HG03095 (cell line): ENCODE measurements around the gene CHCHD10.
A peak's percentile ranks its signal among the peaks of the same experiment; 100 is the strongest.

ENCODE experiments used
- ATAC-seq: cut with Tn5 transposase; IDR thresholded peaks from one replicate; pipeline ENCODE4 v1.9.1; 2021; ENCODE audit warnings: moderate library complexity; ENCODE audit not compliant: unreplicated experiment

The CHCHD10 gene

GRCh38 chr22:23787910-23788309 lies 20.1 kb upstream of the CHCHD10 start:
- ATAC-seq: no peak

- ATAC-seq: no peak
These were observed 19.8 kb upstream of the CHCHD10 start for GRCh38 chr22:23787600-23787896.

- ATAC-seq: peak; percentile 45
These were observed 19.2 kb upstream of the CHCHD10 start, which contains the start of gene SMARCB1 for GRCh38 chr22:23786752-23787599. SMARCB1 (plus strand) TSS chr22:23786966; CDS start chr22:23787170, 204 bp downstream.

GRCh38 chr22:23786261-23786710 lies 18.5 kb upstream of the CHCHD10 start:
- ATAC-seq: peak; percentile 2

DNA sequence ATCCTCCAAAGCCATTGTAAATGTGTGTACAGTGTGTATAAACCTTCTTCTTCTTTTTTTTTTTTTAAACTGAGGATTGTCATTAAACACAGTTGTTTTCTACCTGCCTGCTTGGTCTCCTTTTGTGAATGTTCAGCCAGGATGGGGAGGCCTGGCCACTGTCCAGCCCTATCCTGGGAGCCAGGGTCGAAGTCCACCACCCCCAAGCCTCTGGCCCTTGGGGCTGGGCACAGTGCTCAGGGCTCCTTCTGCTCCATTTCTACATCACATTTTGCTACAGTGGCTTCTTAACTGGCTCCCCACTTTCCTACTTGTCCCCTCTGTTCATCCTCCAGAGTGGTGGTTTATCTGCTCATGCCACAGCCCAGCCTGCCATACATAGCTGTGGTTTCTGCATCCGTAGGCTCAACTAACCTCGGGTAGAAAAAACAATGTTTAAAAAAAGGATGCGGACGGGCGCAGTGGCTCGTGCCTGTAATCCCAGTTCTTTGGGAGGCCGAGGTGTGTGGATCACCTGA lies 16.5 kb upstream of the CHCHD10 start:
- no peak for ATAC-seq

DNA sequence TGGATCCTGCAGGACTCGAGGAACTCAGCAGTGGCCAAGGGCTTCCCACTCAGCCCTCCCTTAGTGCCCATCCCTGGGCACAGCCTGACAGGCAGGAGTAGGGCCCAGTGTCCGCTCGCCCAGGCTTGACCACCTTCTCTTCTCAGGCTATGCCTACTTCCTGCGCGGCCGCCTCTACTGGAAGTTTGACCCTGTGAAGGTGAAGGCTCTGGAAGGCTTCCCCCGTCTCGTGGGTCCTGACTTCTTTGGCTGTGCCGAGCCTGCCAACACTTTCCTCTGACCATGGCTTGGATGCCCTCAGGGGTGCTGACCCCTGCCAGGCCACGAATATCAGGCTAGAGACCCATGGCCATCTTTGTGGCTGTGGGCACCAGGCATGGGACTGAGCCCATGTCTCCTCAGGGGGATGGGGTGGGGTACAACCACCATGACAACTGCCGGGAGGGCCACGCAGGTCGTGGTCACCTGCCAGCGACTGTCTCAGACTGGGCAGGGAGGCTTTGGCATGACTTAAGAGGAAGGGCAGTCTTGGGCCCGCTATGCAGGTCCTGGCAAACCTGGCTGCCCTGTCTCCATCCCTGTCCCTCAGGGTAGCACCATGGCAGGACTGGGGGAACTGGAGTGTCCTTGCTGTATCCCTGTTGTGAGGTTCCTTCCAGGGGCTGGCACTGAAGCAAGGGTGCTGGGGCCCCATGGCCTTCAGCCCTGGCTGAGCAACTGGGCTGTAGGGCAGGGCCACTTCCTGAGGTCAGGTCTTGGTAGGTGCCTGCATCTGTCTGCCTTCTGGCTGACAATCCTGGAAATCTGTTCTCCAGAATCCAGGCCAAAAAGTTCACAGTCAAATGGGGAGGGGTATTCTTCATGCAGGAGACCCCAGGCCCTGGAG lies 15.7 kb upstream of the CHCHD10 start:
- ATAC-seq: no peak

- ATAC-seq: no peak
These were observed 14.9 kb upstream of the CHCHD10 start for GRCh38 chr22:23782703-23783102.

- ATAC-seq: no peak
These were observed 14.5 kb upstream of the CHCHD10 start for GRCh38 chr22:23782252-23782651.

DNA sequence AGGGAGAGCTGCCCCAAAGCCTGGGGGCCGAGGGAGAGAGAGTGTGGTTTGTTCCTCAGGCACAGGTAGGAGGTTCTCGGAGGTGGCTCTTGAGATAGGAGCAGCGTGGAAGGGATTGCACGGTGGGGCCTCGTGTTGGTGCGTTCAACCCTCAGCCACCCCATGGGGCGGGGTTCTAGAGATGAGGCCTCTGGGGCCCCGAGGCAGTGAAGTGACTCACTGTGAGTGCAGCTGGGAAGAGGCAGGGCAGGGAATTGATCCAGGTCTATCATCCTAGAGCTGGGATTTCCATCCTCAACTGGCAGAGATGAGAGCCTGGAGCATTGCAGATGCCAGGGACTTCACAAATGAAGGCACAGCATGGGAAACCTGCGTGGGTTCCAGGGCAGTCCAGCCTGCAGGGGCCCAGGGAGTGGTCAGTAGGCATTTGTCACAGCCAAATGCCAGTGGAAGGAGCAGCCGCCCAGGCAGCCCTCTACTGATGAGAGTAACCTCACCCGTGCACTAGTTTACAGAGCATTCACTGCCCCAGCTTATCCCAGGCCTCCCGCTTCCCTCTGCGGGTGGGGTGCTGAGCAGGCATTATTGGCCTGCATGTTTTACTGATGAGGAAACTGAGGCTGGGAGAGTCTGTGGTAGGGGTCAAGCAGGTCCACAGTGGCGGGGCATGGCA lies 13.9 kb upstream of the CHCHD10 start:
- ATAC-seq: no peak

DNA sequence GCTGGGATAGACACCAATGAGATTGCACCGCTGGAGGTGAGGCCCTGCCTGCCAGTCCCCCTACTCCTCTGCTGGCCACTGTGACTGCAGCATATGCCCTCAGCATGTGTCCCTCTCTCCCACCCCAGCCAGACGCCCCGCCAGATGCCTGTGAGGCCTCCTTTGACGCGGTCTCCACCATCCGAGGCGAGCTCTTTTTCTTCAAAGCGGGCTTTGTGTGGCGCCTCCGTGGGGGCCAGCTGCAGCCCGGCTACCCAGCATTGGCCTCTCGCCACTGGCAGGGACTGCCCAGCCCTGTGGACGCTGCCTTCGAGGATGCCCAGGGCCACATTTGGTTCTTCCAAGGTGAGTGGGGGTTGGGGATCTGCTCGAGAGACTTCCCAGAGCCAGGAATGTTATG lies 13.3 kb upstream of the CHCHD10 start:
- ATAC-seq: no peak

- no peak for ATAC-seq
These were observed 12.5 kb upstream of the CHCHD10 start for GRCh38 chr22:23780146-23780748.

GRCh38 chr22:23779731-23780130 lies 12.0 kb upstream of the CHCHD10 start:
- no peak for ATAC-seq

GRCh38 chr22:23779083-23779482 lies 11.3 kb upstream of the CHCHD10 start:
- ATAC-seq: no peak

GRCh38 chr22:23778577-23778900 lies 10.8 kb upstream of the CHCHD10 start:
- ATAC-seq: no peak

DNA sequence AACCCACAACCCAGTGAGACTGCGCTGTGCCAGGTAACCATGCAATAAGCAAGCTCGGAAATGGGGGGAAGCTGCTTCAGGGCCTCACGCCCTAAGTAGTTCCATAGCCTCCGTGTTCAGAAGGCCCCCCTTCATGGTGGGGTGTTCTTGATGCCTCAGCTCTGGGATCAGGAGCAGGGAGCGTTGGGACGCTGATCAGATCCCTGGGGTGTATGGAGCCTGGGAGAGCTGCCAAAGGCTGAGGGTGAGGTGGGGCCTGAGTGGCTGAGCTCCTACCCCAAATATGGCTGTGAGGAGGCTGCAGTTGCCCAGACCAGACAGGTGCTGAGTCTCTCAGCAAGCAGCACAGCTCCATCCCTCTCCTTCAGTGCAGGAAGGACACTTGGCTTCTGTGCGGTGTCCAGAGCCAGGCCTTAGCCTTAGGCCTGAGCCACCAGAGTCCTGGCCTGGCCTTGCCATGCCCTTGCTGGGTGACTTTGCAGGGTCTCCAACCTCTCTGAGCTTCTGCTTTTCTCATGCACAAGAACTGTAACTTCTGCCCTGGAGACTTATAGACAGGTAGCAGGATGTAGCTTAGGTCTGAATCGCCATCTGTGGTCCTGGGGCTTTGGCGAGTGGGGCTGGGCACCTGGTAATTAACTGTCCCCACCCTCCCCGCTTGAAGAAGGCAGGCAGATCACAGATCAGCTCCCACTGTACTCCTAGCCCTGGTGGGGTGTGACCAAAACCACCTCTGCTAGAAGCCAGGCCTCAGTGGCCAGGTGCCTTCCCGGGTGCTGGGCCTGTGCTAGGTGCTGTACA lies 10.2 kb upstream of the CHCHD10 start:
- no peak for ATAC-seq

DNA sequence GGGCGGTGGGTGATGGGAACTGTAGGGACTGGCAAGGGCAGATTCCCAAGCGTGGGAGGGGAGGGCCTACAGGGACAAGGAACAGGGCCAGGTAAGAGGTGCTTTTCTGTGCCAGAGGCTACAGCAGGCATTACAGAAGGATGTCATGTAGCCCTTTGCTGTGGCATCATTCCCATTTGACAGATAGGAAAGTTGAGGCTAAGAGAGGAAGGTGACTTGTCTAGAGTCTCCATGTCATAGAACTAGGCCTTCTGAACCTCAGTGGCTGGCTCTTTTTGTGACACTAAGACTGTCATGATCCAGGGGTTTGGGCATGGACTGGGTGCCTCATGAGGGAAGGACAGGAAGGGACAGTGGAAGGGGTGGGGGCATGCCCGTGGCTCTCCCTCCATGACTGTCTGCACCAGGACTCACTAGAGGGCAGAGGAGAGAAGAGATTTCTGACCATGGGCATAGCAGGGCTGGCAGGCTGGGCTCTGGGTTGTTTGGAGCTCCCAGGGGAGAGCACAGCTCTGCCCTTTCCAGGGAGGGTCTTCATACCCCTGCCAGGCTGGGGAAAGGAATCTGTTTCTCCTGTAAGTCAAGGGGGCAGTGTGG lies 8.1 kb upstream of the CHCHD10 start:
- ATAC-seq: no peak

DNA sequence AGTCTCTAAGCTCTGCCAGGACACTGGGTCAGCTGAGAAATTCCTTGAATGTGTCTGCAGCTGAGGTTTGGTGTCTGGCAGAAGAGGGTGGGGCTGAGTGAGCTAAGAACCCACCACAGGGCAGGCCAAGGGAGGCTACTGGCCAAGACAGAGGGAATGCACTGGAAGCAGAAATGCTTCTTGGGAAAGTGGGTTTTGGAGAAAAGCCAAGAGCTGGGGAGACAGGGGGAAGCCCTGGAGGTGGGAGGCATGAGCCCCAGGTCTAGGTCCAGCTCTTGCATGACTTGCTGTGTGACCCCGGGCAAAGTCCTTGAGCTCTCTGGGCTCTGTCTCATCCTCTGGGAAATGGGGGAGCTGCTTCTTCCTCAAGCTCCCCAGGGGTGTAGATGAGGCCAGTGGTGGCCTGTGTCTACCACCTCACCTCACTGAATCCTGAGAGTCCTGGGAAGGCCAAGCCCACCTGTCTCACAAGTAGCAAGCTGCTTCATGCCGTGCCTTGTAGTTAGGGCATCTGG lies 7.2 kb upstream of the CHCHD10 start:
- no peak for ATAC-seq

- no peak for ATAC-seq
These were observed 6.5 kb upstream of the CHCHD10 start for GRCh38 chr22:23774114-23774921.
